ENCODE results near the gene SUDS3. TPM values are rescaled to one million over a fixed set of nuclear protein-coding genes. Genes with fewer than 3 reads are reported as not detected.

The SUDS3 gene
- polyA plus RNA-seq, 1 of the 3 experiments (the other 2 are of a cell fraction) = 15.0 TPM

GRCh38 chr12:118328486-118329330 is 47.6 kb upstream of the SUDS3 start:
- no peak overlapping the region for H3K9ac ChIP-seq
- peaks cover 0 to 9% of the 10 kb centered on the region in 2 experiments for H3K36me3 ChIP-seq (replicated peaks in 1 of 2; ENCODE audit: control insufficient read depth in 1 of 2, insufficient read depth in 2 of 2, low read length in 1 of 2)
- no peak overlapping the region for H2AFZ ChIP-seq (ENCODE audit: low read depth)
- H3K79me2 ChIP-seq (ENCODE audit: insufficient read depth) = peaks cover 37% of the 10 kb centered on the region
- H3K27ac ChIP-seq (ENCODE audit: low read depth in 2 of 2, low read length in 1 of 2) = peak overlapping the region; percentile 68 to 77; a peak in 3 of 4 replicates
- H3K4me2 ChIP-seq = peak overlapping the region; percentile 62
- H3K9me2 ChIP-seq = no peaks in the 10 kb centered on the region
- H3K9me3 ChIP-seq = no peaks in the 10 kb centered on the region
- H3F3A ChIP-seq (replicated peaks; ENCODE audit: insufficient read depth) = peaks cover 42% of the 10 kb centered on the region
- ChIA-PET CTCF (interaction anchor here (1.0 to 1.6 kb wide), 2 partner anchors 47 kb away, joined by 3 to 11 read pairs; partner anchors contain the start of gene SUDS3), POLR2A (no interaction called here)
- H4K20me1 ChIP-seq (ENCODE audit: insufficient read depth) = no peaks in the 10 kb centered on the region
- WGBS (ENCODE audit: low lambda C conversion rate) = 62% methylated on average over 3 of the region's 3 CpGs
- DNase-seq = no peak
- peaks cover 37 to 59% of the 10 kb centered on the region in 2 experiments for H3K4me1 ChIP-seq (ENCODE audit: control insufficient read depth in 1 of 2, insufficient read depth in 2 of 2, low read depth in 1 of 2, low read length in 1 of 2)
- no peak overlapping the region for H3K4me3 ChIP-seq (ENCODE audit: low read depth in 2 of 2, low read length in 1 of 2)
- H3K27me3 ChIP-seq (ENCODE audit: insufficient read depth) = no peaks in the 10 kb centered on the region
- TF ChIP-seq EZH2phosphoT487 (IDR thresholded peaks at IDR 0.05; ENCODE audit: borderline replicate concordance, low read depth) (no peak), PBX3 (IDR thresholded peaks at IDR 0.05) (peak; percentile 17; the same call in 1 of the 2 replicates), GATA2 (CRISPR knock-in tag; IDR thresholded peaks at IDR 0.05) (peak; percentile 81)

- DNase-seq = peak; percentile 63
- peak overlapping the region; percentile 18; the same call in 1 of the 2 replicates for H2AFZ ChIP-seq (ENCODE audit: low read depth)
- H3K36me3 ChIP-seq (replicated peaks in 1 of 2; ENCODE audit: control insufficient read depth in 1 of 2, insufficient read depth in 2 of 2, low read length in 1 of 2) = peaks cover 0 to 9% of the 10 kb centered on the region in 2 experiments
- peak overlapping the region; percentile 77 to 86 for H3K27ac ChIP-seq (ENCODE audit: low read depth in 2 of 2, low read length in 1 of 2)
- peak overlapping the region; percentile 13 for H3K4me2 ChIP-seq
- no peaks in the 10 kb centered on the region for H3K27me3 ChIP-seq (ENCODE audit: insufficient read depth)
- POLR2A ChIA-PET = interaction anchor here (0.6 kb wide), 1 partner anchor 9 kb away, joined by 6 read pairs; no protein-coding TSS in a partner anchor
- 11% methylated on average over 3 of the region's 3 CpGs for WGBS (ENCODE audit: low lambda C conversion rate)
- H3K9me2 ChIP-seq = no peaks in the 10 kb centered on the region
- H3K4me1 ChIP-seq (ENCODE audit: control insufficient read depth in 1 of 2, insufficient read depth in 2 of 2, low read depth in 1 of 2, low read length in 1 of 2) = peaks cover 37 to 59% of the 10 kb centered on the region in 2 experiments
- peaks cover 34% of the 10 kb centered on the region for H3F3A ChIP-seq (replicated peaks; ENCODE audit: insufficient read depth)
- peaks cover 37% of the 10 kb centered on the region for H3K79me2 ChIP-seq (ENCODE audit: insufficient read depth)
- H4K20me1 ChIP-seq (ENCODE audit: insufficient read depth) = no peaks in the 10 kb centered on the region
- H3K9me3 ChIP-seq = no peaks in the 10 kb centered on the region
- CTCF ChIA-PET = interaction anchor here (0.6 to 1.6 kb wide), 2 partner anchors 46 to 58 kb away, joined by 4 to 11 read pairs; partner anchors contain the start of gene SUDS3
- H3K4me3 ChIP-seq (ENCODE audit: low read depth in 2 of 2, low read length in 1 of 2) = no peak overlapping the region
- H3K9ac ChIP-seq = peak overlapping the region; percentile 15; the same call in 1 of the 2 replicates
- TF ChIP-seq USF2 (IDR thresholded peaks at IDR 0.05; ENCODE audit: borderline replicate concordance, low read depth, low read length) (no peak), YY1 (IDR thresholded peaks at IDR 0.05; ENCODE audit: low read depth) (no peak), CTCF (IDR thresholded peaks at IDR 0.05) (no peak), SMC3 (IDR thresholded peaks at IDR 0.05; ENCODE audit: low read depth, low read length) (no peak), GABPA (IDR thresholded peaks at IDR 0.05; ENCODE audit: low read depth) (no peak), POLR2AphosphoS5 (IDR thresholded peaks at IDR 0.05; ENCODE audit: low read depth, low read length) (peak; percentile 20; the same call in 1 of the 2 replicates), RXRA (IDR thresholded peaks at IDR 0.05; ENCODE audit: borderline replicate concordance, low read depth) (no peak), GATA2 (CRISPR knock-in tag; IDR thresholded peaks at IDR 0.05) (peak; percentile 95), EZH2phosphoT487 (IDR thresholded peaks at IDR 0.05; ENCODE audit: borderline replicate concordance, low read depth) (no peak), NRF1 (IDR thresholded peaks at IDR 0.05; ENCODE audit: low read depth, low read length) (no peak), PBX3 (IDR thresholded peaks at IDR 0.05) (peak; percentile 45), RAD21 (IDR thresholded peaks at IDR 0.05; ENCODE audit: low read length) (peak; percentile 34), SIN3A (IDR thresholded peaks at IDR 0.05; ENCODE audit: borderline replicate concordance, low read depth, low read length) (no peak), TEAD4 (IDR thresholded peaks at IDR 0.05; ENCODE audit: borderline replicate concordance, insufficient read depth) (0 out of 2 replicates have a peak, but pooled peaks have one; percentile 39), USF1 (IDR thresholded peaks at IDR 0.05; ENCODE audit: borderline replicate concordance, low read depth) (0 out of 2 replicates have a peak, but pooled peaks have one; percentile 8), NFIC (IDR thresholded peaks at IDR 0.05; ENCODE audit: borderline replicate concordance) (no peak), FOXJ3 (CRISPR knock-in tag; IDR thresholded peaks at IDR 0.05) (peak; percentile 70; the same call in 1 of the 2 replicates), FOSL2 (IDR thresholded peaks at IDR 0.05; ENCODE audit: borderline replicate concordance, low read depth) (0 out of 2 replicates have a peak, but pooled peaks have one; percentile 2)
These were observed 45.8 kb upstream of the SUDS3 start for GRCh38 chr12:118330421-118331018.
